Mammary epithelial cell (primary cell): Measurements from ENCODE around the gene TNN.
"Not testable (repeated sequence)": the region's sequence is repeated elsewhere in the genome, so short reads cannot be mapped to it uniquely, and the experiment has no call there.

Experiments
- EZH2 ChIP-seq: IDR thresholded peaks from 2 replicates; pipeline ENCODE4 v1.6.1; 2012; ENCODE audit warnings: low read length, inconsistent platforms, borderline replicate concordance
- TF ChIP-seq, protein P1 (sequence below), 2 donors: IDR thresholded peaks in 1 of 2; conservative IDR thresholded peaks in 1 of 2; 2 replicates each; pipeline ENCODE4 v1.5.1; 2011 to 2012; ENCODE audit warnings: inconsistent platforms in 2 of 2, low read length in 2 of 2, mild to moderate bottlenecking in 2 of 2, control low read depth in 1 of 2, low read depth in 1 of 2; ENCODE audit not compliant: insufficient read depth in 1 of 2; ENCODE audit errors: extremely low read depth in 1 of 2

DNA sequence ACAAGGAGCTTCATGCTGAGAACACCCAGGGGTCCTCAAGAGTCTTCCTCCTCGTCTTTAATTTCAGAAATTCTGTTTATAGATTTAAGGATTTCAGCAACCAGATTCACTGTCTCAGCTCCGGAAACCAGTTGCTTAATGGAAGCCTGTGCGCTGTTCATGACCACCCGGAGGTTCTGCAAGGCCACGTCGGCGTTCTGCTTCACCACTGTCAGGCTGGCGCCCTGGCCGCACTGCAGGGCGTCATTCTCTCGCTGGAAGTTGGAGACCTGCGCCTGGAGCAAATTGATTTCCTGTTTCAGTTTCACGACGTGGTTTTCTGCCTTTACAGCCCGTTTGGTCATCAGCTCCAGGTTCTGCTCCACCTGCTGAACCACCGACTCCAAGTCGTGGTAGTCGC, 23.0 kb upstream of the TNN start:
- TF ChIP-seq, protein P1, sequence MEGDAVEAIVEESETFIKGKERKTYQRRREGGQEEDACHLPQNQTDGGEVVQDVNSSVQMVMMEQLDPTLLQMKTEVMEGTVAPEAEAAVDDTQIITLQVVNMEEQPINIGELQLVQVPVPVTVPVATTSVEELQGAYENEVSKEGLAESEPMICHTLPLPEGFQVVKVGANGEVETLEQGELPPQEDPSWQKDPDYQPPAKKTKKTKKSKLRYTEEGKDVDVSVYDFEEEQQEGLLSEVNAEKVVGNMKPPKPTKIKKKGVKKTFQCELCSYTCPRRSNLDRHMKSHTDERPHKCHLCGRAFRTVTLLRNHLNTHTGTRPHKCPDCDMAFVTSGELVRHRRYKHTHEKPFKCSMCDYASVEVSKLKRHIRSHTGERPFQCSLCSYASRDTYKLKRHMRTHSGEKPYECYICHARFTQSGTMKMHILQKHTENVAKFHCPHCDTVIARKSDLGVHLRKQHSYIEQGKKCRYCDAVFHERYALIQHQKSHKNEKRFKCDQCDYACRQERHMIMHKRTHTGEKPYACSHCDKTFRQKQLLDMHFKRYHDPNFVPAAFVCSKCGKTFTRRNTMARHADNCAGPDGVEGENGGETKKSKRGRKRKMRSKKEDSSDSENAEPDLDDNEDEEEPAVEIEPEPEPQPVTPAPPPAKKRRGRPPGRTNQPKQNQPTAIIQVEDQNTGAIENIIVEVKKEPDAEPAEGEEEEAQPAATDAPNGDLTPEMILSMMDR (conservative IDR thresholded peaks at IDR 0.05 in 1 of 2, IDR thresholded peaks at IDR 0.05 in 1 of 2; ENCODE audit: extremely low read depth in 1 of 2, insufficient read depth in 1 of 2, low read depth in 1 of 2, low read length in 2 of 2), result not testable (repeated sequence)
- TF ChIP-seq EZH2, result not testable (repeated sequence)
